Activated naive CD4-positive, alpha-beta T cell treated with anti-CD3 and anti-CD28 coated beads, Interleukin-2, amount 50 U/mL, for 16 hours (primary cell): ENCODE data around the gene TMEM270.
"Not testable (repeated sequence)": the region's sequence is repeated elsewhere in the genome, so short reads cannot be mapped to it uniquely, and the experiment has no call there.

Experiments
- DNase-seq: peaks from one replicate; pipeline ENCODE4 v3.0.0-alpha.2; 2020

The TMEM270 gene

GRCh38 chr7:73833251-73833919 lies 27.6 kb upstream of the TMEM270 start:
- no peak for DNase-seq

- DNase-seq, result no peak
Measured at GRCh38 chr7:73834626-73835191, 26.2 kb upstream of the TMEM270 start.

DNA sequence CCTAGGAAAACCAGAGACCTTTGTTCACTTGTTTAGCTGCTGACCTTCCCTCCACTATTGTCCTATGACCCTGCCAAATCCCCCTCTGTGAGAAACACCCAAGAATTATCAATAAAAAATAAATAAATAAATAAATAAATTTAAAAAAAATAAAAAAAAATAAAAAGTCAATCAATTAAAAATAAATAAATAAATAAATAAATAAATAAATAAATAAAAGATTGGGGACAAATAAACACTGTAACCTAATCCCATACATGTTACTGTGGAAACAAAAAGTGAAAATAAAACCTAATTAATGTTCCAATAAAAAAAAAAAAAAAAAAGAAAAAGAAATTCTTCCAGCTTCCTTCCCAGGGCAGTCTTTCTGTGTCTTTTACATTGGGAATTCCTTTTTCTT lies 23.8 kb upstream of the TMEM270 start:
- DNase-seq, result not testable (repeated sequence)

GRCh38 chr7:73838642-73839041 lies 22.3 kb upstream of the TMEM270 start:
- no peak for DNase-seq

- no peak for DNase-seq
Measured at GRCh38 chr7:73839290-73839689, 21.7 kb upstream of the TMEM270 start.

DNA sequence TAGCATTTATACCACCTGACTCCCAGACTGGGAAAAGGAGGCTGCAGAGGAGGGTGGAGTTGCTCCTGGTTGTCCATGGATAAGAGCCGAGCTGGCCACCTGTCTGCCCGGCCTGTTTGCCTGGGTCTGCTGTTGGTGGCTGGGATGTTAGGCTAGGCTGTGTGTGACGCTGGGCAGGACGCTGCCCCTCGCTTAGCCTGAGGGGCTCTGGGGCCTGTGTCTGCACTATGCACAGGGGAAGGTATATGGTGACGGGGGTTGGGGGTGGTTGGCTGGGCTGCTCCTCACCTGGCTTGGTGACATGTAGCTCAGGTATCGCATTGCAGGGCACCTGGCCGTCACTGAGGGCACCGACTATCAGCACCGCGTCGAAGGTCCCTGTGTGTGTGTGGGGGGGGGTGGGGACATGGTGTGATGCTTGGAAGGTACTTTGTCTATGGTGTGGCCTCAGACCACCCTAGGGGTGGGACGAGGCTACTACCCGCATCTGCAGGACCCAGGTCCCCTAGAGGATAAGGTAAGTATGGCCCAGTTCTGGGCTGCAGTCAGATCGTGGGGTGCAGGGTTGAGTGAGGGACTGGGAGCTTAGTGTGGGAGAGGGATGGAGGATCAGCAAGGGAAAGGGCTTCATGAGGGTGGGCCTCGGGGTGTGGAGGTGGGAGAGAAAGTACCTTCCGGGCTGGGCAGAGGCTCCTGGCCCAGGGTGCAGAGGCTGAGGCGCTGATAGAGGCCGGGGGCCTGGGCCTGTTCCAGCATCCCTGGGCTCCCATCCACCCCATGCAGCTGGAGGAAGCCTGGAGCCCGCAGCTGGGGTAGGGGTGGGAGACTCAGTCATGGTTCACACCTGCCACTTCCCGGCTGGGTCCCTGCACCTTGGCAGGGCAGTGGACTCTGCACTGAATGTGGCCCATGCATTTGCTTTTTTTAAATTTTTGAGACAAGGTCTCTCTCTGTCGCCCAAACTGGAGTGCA lies 20.9 kb upstream of the TMEM270 start:
- no peak for DNase-seq

- DNase-seq, result no peak
Measured at GRCh38 chr7:73840715-73841379, 20.1 kb upstream of the TMEM270 start.

DNA sequence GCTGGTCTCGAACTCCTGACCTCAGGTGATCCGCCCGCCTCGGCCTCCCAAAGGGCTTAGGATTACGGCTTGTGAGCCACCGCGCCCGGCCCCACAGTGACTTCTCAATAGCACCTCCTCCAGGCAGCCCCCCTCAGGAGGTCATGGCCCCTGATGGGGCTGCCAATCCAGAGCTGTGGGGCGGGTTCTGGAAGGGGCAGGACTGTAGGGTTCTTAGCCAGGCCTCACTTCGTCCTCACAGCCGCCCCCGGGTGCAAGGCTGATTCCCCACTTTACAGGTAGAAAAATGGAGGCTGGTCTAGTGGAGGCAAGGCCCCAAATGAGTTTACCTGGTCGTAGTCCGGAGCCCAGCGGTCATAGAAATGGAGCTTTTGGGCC lies 19.3 kb upstream of the TMEM270 start:
- no peak for DNase-seq

DNA sequence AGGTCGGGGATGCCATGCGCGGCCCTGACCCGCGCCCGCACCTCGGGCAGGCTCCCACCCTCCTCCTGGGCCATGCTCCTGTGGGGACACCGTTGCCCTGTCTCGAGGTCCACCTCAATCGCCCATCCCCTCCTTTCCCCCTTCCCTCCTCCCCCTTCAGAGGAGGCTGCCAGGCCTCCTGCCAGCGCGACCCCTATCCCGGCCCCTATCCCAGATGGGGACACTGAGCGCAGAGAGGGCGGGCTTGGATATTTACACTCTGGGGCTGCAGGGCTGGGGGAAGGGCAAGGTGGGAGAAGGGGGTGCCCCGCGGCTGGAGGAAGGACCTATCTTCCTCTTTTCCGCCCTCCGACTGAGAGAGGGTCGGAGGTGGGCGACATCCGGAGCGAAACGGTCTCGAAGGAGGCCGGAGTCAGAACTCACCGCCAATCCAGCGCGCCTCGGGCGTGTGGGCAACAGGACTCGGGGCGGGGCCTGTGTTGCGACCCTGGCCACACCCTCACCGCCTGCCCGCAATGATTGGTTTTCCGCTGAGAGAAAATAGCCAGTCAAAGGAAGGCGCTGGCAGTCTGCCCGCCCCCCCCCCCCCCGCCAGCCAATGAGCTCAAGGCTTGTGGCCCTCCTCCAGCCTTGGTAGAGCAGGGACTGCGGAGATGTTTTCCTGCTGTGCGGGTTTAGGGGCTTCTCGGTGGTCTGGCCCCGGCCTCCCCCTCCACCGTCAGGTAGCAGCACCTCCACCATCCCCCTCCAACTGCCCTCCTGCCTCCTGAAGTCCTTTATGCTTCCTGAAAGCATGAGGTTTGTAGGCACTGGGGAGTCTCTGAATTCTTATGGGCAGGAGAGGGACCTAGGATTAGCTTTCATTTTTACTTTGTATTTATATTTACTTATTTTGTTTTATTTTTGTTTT lies 18.6 kb upstream of the TMEM270 start, which contains the start of gene METTL27:
Gene METTL27, minus strand, starts transcription at position 450 of the 910 bp plus-strand sequence. Its CDS starts 376 bp downstream, at position 74.
- DNase-seq, result peak; percentile 92

DNA sequence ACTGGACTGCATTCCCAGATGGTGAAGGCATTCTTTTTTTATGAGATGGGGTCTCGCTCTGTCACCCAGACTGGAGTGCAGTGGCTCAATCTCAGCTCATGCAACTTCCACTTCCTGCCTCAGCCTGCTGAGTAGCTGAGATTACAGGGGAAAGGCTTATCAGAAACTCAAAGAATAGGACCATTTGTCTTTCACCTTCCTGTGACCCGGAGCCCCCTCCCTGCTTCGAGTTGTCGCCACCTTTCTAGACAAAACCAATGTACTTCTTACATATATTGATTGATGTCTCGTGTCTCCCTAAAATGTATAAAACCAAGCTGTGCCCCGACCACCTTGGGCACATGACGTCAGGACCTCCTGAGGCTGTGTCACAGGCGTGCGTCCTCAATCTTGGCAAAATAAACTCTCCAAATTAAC lies 16.8 kb upstream of the TMEM270 start:
- DNase-seq, result no peak

GRCh38 chr7:73844848-73845460 lies 16.0 kb upstream of the TMEM270 start:
- DNase-seq, result no peak

- DNase-seq, result not testable (repeated sequence)
Measured at GRCh38 chr7:73845701-73846195, 15.2 kb upstream of the TMEM270 start.

GRCh38 chr7:73847941-73848723 lies 12.8 kb upstream of the TMEM270 start:
- no peak for DNase-seq

DNA sequence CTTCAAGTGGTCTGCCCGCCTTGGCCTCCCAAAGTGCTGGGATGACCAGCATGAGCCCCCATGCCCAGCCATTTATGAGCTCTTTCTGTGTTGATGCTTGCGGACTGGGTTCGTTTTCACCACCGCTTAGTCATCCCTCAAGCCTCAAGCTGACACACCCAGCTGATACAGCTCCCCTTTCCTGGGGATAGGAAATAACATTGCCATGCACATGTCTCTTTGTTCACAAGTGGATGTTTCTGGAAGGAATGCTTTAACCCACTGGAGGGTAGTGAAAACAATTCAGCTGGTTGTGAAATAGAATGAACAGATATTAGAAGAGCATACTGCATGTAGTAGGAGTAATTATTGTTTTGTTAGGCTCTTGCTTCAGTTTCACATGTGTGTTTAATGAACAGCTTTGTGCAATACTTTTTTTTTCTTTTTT lies 10.2 kb upstream of the TMEM270 start:
- no peak for DNase-seq

DNA sequence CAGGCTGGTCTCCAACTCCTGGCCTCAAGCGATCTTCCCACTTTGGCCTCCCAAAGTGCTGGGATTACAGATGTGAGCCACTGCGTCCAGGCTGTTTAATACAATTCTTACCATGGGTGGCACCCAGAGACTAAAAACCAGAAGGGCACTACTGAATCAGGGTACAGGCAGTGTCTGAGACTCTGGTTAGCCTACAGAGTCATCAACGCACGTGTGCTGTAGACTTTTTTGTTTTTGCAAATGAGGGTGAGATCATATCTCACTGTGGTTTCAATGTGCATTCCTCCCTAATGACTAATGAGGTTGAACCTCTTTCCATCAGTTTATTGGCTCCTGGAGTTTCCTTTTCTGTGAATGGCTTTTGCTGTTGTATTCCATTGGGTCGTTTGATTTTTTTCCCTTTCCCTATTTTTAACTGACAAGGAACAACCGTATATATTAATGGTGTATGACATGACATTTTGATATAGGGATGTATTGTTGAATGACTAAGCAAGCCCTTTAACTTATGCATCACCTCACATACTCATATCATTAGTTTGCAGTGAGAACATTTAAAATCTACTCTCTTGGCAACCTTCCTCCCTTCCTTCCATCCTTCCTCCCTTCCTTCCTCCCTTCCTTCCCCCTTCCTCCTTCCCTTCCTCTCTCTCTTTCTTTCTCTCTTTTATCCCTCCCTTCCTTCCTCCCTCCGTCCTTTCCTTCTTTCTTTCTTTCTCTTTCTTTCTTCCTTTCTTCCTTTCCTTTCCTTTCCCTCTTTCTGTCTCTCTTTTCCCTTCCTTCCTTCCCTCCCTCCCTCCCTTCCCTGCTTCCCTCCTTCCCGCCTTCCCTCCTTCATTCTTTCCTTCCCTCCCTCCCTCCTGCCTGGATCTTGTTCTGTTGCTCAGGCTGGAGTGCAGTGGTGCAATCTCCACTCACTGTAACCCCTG lies 9.3 kb upstream of the TMEM270 start:
- DNase-seq, result no peak

GRCh38 chr7:73852500-73852899 lies 8.5 kb upstream of the TMEM270 start:
- no peak for DNase-seq

- no peak for DNase-seq
Measured at GRCh38 chr7:73856941-73857340, 4.0 kb upstream of the TMEM270 start.

- DNase-seq, result no peak
Measured at GRCh38 chr7:73858807-73859206, 2.2 kb upstream of the TMEM270 start.

- DNase-seq, result no peak
Measured at GRCh38 chr7:73861305-73861704, 346 bp downstream of the TMEM270 start.
